ENCODE measurements around the gene EPHA2.

DNA sequence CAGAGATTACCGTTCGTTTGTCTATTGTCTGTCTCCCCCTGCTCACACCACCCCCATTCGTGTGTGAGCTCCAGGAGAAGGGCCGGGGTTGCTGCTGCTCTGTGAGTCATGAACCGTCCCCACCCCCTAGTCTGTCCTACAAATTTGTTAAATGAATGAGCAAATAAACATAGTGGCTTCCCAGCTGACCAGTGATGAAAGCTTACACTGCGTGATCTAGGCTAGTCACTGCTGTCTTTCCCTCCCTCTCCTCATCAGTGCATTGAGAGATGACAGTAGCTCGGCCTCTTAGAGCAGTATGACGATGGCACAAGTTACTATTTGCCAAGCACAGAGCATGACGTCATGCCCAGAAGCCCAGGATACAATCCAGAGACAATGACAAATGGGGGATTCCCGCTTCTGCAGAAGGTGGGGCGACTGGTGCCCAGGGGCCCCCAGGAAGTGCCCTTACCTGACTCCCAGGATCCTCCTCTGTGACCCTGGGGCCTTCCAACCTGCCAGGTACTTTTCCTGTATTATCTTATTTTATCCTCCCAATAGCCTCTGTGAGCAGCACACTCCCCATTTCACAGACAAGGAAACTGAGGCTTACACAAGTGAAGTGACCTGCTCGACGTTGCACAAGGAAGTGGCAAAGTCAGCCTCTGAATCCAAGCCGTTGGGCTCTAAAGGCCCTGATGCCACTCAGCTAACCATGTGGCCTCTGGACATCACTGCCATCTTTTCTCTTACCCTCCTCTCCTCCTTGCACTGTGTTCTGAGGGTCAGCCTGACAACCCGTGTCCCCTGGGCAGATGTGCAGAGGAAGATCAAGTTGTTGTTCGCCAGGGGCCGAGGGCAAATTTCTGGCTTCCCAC lies 8.6 kb upstream of the EPHA2 start:
- no peak for TF ChIP-seq CTCF (conservative IDR thresholded peaks at IDR 0.05 in 1 of 2, IDR thresholded peaks at IDR 0.05 in 1 of 2; ENCODE audit: low read depth in 1 of 2, low read length in 2 of 2)
- no peak for TF ChIP-seq EZH2 (IDR thresholded peaks at IDR 0.05; ENCODE audit: low read length, missing control alignments)

Measured in fibroblast of lung (primary cell).